ENCODE results near the gene LPCAT2.

The LPCAT2 gene, protein sequence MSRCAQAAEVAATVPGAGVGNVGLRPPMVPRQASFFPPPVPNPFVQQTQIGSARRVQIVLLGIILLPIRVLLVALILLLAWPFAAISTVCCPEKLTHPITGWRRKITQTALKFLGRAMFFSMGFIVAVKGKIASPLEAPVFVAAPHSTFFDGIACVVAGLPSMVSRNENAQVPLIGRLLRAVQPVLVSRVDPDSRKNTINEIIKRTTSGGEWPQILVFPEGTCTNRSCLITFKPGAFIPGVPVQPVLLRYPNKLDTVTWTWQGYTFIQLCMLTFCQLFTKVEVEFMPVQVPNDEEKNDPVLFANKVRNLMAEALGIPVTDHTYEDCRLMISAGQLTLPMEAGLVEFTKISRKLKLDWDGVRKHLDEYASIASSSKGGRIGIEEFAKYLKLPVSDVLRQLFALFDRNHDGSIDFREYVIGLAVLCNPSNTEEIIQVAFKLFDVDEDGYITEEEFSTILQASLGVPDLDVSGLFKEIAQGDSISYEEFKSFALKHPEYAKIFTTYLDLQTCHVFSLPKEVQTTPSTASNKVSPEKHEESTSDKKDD

DNA sequence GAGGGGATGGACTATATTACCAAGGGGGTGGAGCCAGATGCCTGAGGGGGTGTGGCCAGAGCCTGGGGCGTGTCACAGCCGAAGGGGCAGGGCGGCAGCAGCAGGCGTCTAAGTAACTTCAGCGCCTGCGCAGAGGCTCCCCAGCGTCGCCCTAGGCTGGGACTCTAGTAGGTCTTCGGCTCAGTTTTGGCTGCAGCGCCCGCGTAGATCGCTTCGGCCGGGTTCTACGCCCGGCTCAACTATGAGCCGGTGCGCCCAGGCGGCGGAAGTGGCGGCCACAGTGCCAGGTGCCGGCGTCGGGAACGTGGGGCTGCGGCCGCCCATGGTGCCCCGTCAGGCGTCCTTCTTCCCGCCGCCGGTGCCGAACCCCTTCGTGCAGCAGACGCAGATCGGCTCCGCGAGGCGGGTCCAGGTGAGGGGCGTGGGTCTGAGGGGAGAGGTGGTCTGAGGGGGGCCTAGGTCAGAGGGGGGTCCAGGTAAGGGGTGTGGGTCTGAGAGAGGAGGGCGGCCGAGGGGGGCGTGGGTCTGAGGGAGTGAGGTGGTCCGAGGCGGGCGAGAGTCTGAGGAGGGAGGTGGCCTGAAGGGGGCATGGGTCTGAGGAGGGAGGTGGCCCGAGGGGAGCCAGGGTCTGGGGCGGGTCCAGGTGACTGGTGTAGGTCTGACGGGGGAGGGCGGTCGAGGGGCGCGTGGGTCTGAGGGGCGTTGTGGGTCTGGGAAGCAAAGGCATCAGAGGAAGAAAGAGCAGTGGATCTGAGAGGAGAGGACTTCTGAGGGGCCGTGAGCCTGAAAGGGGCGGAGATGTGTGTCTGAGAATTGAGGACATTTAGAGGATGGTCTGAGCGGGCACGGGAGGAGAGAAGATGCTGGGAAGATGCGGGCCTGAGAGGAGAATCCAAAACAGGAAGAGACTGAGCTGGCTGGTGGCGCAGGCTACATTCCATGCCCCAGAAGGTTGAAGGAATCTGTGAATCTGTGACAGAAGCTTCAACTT is at the start of gene LPCAT2:
Gene LPCAT2 (plus strand): TSS at position 132 of the 991 bp plus-strand sequence. CDS start 110 bp downstream, at position 242.
- no peak for DNase-seq (ENCODE audit: low read depth)

DNA sequence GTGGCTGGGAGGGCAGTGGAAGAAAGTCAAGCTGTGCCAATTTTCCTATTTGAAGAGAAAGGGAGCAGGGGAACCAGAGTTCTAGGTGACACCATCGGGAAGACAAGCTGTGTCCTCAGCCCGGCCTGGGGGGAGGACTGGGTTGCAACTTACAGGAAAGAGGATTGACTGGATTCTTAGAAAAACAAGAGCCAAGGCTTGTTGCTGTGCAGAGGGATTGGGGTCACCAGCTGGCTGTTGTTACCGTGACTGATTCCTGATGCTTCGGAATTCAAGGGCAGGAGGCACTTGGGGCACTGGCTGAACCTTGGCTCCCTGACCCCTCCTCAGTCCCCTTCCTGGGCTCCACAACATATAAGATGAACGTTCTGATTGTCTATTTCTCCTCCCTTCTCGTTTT is 46.6 kb upstream of the LPCAT2 start:
- no peak for DNase-seq (ENCODE audit: low read depth)

DNA sequence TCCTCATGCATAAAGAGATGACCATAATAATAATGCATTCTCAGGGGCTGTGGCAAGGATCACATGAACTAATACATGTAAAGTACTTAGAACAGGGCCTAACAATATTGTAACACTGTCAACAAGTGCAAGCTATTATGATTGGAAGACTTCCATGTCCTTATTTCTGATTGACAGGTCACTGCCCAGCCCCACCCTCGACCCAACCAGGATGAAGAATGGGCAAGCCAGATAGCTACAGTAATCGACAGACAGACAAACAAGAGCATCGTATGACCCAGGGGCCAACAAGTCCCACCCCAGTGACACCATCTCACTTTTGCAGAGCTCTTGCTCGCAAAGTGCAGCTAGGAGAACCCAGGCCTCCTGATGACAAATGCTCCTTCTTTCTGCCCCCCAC is 44.5 kb upstream of the LPCAT2 start:
- no peak for DNase-seq (ENCODE audit: low read depth)

DNA sequence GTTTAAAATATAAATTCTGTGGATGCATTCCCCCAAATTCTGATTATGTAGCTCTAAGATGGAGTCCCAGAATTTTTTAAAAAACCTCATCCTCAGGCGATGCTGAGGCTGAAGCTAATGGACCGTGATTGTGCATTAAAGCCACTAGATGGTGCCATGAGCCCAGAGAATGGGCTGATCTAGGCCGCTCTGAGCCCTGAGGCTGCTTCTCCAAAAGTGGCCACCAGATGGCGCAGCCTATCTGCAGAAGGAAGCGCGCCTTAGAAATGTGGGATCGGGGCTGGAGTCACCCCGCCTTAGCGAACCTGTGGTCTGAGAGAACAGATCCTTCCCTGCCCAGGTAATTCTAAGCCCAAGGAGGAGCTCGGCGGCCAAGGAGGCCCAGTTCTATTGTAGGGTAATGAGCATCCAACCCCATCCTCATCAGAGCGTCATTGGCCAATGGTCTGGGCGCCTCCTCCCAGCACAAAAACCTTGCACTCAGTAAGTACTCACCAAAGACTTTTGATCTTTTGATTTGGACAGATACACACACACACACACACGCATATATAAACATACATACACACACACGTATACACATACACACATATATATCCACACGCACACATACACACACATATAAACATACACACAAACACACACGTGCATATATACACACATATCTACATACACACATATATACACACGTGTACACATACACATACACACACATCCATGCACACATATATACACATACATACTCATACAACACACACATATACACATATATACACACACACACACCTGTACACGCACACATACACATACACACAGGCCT is 43.6 kb upstream of the LPCAT2 start:
- DNase-seq (ENCODE audit: low read depth), result peak; percentile 54

DNA sequence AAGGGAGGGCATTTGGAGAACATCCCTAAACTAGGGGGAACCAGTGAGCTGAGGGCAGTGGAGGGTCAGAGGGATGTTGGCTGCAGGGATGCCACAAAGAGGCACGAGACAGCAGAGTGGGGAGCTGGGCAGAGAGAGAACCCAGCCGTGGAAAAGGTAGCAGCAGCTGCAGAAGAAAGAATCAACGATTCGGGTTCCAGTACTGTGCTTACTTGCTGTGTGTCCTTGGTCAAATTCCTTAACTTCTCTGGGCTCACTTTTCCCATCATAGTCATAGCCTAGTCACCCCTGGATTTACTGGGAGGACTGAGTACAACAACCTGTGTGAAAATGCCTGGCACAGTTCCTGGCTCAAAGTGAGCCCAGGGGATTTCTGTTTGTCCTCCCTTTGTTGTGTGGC is 42.7 kb upstream of the LPCAT2 start:
- DNase-seq (ENCODE audit: low read depth), result no peak

DNA sequence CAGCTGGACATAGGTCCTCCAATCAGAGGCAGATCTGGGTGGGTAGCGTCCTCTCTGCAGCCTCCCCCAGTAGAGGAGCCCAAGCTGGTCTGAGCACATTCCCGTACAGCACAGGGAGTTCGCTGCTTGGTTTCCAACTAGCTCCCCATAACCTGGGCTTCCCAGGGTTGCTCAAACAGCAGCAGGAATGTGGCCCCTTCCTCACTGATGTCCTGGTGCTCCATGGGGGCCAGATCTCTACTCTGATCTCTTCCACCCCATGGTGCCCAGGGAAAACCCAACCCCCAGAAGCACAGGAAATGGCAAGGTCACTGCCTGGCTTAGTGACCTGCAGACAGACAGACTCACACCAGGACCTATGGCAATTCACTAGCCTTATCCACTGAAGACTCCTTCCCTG is 41.0 kb upstream of the LPCAT2 start:
- DNase-seq (ENCODE audit: low read depth), result no peak

DNA sequence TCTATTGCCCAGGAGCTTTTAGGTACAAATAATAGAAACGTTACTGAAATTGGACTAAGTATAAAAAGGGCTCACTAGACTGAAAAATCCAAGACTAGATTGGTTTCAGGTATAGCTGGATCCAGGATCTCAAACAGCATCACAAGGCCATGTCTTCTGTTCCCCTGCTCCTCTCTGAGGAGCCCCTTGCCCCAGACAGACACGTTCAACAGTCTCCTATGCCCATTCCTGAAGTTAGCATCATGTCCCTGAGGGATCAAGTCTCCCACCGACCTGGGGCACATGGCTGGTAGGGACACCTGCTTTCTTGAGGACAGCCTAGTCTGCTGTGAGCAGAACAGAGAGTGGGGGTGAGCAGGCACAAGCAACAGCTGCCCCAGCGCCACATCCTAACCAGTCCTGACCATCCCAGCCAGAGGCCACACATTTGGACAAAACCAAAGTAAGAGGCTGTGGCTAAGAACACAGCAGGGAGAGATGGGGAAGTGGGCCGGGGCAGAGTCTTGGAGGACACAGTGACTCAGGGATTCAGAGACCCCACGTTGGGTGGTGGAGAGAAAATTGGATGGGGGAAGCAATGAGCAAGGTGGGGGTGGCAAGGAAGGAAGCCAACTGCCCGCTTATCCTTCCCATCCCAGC is 40.4 kb upstream of the LPCAT2 start:
- DNase-seq (ENCODE audit: low read depth), result no peak

DNA sequence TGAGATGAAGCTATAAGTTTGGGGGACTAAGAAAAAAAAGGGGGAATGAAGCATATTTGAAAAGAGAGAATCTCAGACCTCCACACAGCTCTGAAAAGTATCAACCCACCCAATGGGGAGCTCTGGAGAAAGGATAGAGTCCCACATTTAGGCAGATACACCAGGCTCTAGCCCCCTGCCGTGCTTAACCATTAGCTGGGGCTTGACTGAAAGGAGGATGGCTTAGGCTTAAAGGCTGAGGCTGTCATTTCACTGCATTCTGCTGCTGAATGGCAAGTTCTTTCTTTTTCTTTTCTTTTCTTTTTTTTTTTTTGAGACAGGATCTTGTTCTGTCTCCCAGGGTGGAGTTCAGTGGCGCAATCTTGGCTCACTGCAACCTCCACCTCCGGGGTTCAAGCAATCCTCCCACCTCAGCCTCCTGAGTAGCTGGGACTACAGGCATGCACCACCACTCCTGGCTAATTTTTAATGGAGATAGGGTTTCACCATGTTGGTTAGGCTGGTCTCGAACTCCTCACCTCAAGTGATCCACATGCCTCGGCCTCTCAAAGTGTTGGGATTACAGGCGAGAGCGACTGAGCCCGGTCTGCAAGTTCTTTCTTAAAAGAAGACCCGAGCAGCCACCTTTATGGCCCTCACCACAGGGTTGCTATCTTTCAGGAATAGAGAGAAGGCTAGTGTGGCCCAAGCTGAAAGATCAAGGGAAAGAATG is 38.9 kb upstream of the LPCAT2 start:
- DNase-seq (ENCODE audit: low read depth), result no peak

DNA sequence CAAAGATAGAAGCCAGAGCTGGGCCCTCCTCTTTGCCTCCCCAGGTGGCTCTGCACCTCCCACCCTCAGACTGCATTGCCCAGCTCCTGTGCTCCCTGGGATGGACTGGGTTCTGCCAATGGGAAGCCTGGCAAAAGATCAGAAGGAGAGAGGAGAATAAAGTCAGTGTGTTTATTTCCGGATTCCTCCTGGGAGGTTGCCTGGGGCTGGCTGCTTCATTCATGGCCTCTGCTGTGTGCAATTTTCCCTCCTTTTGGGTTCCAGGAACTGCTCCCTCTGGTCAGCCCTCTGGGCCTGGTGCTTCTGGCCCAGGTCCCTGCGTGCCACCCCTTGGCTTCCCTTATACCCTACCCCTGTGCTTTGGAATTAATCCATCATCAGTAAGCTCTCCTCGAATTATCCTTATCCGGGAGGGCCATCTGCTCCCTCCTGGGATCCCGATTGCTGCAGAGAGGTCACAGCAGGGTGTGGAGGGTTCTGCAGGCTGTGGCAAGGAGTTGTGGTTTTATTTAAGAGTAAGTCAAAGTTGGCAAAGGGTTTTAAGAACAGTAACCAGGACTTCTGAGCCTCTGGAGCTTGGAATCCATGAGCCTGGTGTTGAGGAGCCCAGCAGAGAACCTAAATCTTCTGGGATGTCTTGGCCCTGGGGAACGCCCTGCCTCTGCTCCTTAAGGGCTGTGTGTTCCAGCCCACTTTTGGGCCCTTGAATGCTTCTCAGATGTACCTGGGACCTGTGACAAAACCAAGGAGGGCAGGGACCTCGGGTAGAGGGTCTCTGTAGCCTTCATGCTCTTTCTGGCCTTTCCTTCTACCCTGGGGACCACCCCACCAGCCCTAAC is 38.1 kb upstream of the LPCAT2 start:
- no peak for DNase-seq (ENCODE audit: low read depth)

DNA sequence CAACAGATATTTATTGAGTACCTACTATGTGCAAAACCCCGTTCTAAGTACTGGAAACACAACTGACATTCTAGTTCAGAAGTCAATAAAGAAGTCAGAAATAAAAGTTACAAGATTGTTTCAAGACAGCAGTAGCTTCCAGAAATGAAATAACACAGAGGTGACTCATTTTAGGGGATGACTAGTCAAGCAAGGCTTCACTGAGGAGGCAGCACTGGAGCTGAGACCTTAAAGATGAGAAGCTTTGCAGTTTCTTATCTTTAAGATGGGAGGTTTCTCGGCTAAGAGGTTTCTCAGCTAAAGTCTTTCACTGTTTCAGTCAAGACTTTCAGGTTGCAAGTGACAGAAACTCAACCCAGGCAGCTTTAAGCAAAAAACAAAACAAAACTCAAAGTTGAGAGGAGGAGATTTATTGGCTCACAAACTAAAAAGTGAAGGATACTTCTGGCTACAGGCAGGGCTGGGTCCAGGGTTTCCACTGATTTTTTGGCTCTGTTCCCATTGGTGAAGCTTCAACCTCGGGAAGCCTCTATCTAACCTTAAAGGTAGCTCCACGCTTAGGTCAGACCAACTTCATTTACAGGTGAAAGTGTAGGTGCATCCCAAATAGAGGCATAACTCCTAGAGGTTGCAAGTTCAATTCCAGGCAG is 37.3 kb upstream of the LPCAT2 start:
- no peak for DNase-seq (ENCODE audit: low read depth)

DNA sequence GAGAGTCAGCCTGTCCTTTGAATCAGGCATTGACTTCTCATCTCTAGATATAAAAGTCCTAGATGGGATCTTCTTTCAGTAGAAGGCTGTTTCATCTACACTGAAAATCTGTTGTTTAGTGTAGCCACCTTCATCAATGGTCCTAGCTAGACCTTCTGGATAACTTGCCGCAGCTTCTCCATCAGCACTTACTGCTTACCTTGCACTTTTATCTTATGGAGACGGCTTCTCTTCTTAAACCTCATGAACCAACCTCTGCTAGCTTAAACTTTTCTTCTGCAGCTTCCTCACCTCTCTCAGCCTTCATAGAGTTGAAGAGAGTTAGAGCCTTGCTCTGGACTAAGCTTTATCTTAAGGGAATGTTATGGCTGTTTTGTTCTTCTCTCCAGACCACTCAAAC is 35.3 kb upstream of the LPCAT2 start:
- DNase-seq (ENCODE audit: low read depth), result no peak

DNA sequence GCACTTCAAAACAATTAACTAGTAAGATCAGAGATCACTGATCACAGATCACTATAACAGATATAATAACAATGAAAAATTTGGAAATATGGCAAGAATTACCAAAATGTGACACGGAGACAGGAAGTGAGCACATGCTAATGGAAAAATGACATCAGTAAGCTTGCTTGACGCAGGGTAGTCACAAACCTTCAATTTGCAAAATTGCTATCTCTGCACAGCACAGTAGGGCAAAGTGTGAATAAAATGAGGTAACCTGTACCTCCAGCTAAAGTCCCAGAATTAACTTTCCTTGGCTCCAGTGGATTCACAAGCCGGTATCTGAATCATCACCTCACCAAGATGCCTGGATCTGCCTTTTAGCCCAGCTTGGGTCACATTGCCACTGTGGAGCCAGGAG is 34.1 kb upstream of the LPCAT2 start:
- DNase-seq (ENCODE audit: low read depth), result no peak

DNA sequence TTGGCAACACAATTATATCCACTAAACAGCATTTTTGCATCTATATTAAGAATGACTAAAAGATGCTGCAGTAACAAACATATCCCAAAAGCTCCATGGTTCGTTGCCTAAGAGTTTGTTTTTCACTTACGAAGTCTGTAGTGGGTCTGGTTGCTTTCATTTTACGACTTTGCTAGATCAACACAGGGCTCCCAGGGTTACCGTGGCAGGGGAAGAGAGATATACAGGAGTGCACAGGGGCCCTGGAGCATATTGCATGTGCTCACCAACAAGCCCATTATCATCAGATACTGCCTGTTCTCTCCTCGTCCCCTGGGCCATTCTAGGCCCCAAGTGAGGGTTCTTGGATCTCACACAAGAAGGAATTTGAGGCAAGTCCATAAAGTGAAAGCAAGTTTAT is 33.0 kb upstream of the LPCAT2 start:
- DNase-seq (ENCODE audit: low read depth), result no peak

DNA sequence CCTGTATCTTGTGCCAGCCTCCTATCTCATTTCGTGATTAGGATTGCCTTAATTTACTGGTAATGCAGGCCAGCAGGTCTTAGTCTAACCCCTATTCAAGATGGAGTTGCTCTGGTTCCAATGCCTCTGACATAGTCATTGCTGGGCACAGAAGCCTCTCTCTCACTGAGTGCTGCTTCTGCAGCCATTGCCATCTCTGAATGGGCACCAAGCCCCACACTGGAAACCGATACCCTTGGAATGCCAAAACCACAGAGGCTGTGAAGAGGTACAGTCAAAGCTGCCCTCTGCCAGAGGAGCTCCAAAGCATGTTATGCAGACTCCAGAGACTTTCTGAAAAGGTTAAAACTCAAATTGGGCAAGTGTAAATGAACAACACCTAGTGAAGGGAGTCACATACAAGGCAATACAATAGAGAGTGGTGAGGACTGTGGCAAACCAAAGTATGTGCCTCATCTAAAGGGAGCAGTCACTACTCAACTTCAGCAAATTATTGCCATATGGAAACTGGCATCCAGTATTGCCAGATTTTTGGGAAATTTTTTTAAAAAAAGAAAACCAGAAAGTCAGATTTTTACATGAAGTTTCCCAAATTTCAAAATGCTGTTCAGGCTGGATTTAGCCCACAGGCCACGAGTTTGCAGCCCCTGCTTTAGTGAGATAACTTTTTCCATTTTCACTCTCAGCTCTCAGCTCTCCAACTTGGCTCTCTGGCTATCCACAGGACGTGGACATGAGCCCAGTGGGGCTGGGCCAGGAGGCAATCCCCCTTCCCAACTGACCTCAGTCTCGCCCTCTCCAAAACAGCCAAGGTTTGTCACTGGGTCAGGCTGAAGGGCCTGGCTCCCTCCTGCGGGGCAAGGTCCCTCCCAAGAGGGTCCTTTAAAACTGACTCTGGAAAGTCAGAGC is 32.0 kb upstream of the LPCAT2 start:
- no peak for DNase-seq (ENCODE audit: low read depth)

DNA sequence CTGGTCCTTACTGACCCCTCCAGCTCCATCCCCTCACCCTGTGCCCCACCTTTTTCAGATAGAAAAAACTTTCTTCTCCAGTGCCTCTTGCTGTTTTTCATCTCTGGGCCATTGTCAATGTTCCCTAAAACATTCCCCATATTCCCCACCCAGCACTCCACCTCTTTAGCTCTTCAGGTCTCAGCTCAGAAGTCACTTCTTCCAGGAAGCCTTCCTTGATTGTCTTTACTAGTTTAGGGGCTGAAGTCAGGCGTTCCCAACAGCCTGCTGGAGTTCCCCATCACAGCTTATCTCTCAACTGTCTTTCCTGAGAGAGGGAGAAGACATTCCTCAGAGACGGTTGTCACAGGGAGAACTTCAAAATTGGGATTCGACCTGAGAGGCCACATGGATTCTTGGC is 31.1 kb upstream of the LPCAT2 start:
- DNase-seq (ENCODE audit: low read depth), result no peak

DNA sequence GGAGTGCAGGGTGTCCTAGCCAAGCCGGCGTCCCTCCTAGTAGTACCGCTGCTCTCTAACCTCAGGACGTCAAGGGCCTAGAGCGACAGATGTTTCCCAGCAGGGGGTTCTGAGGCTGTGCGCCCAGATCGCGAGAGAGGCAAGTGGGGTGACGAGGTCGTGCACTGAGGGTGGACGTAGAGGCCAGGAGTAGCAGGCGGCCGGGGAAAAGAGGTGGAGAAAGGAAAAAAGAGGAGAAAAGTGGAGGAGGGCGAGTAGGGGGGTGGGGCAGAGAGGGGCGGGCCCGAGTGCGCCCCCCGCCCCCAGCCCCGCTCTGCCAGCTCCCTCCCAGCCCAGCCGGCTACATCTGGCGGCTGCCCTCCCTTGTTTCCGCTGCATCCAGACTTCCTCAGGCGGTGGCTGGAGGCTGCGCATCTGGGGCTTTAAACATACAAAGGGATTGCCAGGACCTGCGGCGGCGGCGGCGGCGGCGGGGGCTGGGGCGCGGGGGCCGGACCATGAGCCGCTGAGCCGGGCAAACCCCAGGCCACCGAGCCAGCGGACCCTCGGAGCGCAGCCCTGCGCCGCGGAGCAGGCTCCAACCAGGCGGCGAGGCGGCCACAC is 29.9 kb upstream of the LPCAT2 start, which contains the start of gene MMP2:
Gene MMP2 (plus strand): TSS at position 372 of the 603 bp plus-strand sequence. CDS start 282 bp downstream, outside the sequence.
- DNase-seq (ENCODE audit: low read depth), result no peak

DNA sequence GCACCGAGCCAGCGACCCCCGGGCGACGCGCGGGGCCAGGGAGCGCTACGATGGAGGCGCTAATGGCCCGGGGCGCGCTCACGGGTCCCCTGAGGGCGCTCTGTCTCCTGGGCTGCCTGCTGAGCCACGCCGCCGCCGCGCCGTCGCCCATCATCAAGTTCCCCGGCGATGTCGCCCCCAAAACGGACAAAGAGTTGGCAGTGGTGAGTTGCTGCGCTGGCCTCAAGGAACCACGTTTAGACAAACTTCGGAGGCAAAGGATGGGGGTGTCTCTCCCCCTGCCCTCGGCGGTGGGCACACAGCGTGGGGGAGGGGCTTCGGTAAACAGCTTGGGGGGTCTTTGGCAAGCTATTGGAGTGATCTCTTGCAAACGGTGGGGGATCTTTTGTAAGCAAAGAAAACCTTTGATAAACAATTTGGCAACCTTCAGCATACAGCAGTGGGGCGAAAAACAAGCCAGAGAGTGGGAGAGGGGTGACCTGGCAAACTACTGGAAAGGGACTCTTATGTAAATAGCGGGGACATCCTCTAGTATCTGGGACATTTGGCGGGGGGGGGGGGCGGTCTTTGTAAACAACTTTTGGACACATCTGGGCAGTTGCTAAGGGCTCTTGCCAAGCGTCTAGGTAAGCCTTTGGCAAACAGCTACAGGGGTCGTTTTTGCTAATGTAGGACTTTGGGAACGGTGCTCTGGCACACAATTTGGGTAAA is 29.3 kb upstream of the LPCAT2 start:
- DNase-seq (ENCODE audit: low read depth), result no peak
